Measurements from ENCODE around the gene TMEM203. TPM values are rescaled to one million over a fixed set of nuclear protein-coding genes. Genes with fewer than 3 reads are reported as not detected.

Gene TMEM203
- polyA plus RNA-seq, 1 experiment, result 43.8 TPM

- POLR2A ChIA-PET, result no interaction called here
- no peak for DNase-seq (ENCODE audit: low read depth)
- peaks cover 13% of the 10 kb centered on the region for H3K27me3 ChIP-seq (ENCODE audit: control insufficient read depth, insufficient read depth, low read length)
- TF ChIP-seq, protein P1, sequence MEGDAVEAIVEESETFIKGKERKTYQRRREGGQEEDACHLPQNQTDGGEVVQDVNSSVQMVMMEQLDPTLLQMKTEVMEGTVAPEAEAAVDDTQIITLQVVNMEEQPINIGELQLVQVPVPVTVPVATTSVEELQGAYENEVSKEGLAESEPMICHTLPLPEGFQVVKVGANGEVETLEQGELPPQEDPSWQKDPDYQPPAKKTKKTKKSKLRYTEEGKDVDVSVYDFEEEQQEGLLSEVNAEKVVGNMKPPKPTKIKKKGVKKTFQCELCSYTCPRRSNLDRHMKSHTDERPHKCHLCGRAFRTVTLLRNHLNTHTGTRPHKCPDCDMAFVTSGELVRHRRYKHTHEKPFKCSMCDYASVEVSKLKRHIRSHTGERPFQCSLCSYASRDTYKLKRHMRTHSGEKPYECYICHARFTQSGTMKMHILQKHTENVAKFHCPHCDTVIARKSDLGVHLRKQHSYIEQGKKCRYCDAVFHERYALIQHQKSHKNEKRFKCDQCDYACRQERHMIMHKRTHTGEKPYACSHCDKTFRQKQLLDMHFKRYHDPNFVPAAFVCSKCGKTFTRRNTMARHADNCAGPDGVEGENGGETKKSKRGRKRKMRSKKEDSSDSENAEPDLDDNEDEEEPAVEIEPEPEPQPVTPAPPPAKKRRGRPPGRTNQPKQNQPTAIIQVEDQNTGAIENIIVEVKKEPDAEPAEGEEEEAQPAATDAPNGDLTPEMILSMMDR (IDR thresholded peaks at IDR 0.05; ENCODE audit: insufficient read depth, low read depth, low read length), result no peak
- no peak overlapping the region for H3K4me3 ChIP-seq (ENCODE audit: low read depth, low read length)
- CTCF ChIA-PET, result interaction anchor here (0.9 to 1.0 kb wide), 3 partner anchors 24 to 63 kb away, joined by 3 read pairs; no protein-coding TSS in a partner anchor
- H3K36me3 ChIP-seq (ENCODE audit: control insufficient read depth, insufficient read depth, low read length), result peaks cover 7% of the 10 kb centered on the region
These were observed 31.4 kb downstream of the TMEM203 start for GRCh38 chr9:137173796-137174664.

DNA sequence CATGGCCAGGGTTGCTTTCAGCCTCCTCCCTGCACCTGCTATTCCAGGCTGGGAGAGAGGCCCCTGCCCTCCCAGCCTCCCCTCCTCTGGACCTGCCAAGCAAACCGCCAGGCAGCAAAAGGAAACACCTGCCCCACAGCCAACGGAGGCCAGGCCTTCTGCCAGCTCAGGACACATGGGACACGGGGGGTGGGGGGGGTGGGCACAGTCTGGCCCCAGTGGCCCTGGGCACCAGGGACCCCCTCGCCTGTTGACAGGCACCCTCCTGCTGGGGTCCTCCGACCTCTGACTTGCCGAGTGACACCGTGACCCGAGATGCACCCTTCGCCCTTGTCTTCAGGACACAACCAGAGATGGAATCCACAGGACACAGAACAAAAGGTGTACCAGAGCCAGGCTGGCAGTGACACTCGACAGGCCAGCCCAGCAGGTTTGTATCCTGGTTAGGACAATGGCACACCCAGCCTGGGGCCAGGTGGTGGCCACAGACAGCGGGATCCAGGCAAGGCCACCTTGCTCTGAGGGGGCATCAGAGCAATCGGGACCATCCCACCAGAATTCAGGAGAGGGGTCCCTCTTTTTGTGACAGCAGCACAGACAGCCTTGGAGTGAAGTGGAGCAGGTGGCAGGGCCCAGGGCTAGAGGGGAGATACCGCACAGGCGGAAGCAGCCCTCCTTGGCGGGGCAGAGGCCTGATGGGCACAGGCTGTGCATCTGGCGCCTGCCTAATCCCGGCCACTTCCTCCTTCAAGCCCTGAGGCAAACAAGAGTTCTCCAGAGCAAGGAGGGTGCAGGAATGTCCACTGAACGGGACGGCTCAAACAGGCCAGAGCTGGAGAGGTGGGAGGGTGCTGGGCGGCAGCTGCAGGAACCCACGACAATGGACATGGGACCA is 32.3 kb downstream of the TMEM203 start:
- peaks cover 2% of the 10 kb centered on the region for H3K36me3 ChIP-seq (ENCODE audit: control insufficient read depth, insufficient read depth, low read length)
- TF ChIP-seq, protein P1 (IDR thresholded peaks at IDR 0.05; ENCODE audit: insufficient read depth, low read depth, low read length), result no peak
- H3K4me3 ChIP-seq (ENCODE audit: low read depth, low read length), result no peak overlapping the region
- DNase-seq (ENCODE audit: low read depth), result no peak
- H3K27me3 ChIP-seq (ENCODE audit: control insufficient read depth, insufficient read depth, low read length), result peaks cover 15% of the 10 kb centered on the region
- ChIA-PET POLR2A (no interaction called here), CTCF (interaction anchor here (1.0 kb wide), 1 partner anchor 64 kb away, joined by 3 read pairs; no protein-coding TSS in a partner anchor)

DNA sequence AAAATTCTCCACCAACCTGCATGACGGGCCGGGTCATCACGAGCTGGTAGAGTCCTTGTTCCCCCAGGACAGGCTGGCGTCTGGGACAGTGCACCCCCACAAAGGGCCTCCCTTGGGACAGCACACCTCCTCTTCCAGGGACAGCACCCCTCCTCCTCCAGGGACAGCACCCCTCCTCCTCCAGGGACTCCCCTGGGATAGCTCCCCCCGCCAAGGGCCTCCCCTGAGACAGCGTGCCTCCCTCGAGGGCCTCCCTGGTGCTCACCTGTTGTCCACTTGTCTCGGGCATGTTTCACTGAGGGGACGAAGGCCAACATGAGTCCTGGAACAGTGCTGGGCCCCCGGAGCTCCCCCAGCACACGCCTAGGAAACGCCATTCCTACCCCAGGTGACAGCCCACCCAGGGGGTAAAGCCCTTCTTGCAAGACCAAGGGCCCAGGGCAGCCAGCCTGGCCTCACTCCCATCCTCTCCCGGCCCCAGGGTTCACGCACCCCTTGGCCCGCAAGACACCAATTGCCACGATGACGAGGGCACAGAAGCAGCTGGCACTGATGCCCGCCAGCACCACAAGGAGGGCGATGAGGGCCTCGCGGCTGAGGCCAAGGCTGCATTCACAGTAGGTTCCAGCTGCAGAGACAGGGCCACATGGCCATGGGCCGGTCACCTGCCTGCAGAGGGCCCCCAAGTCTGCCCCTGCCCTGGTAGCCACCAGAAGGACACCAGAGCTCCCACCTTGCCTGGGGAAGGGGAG is 34.1 kb downstream of the TMEM203 start:
- DNase-seq (ENCODE audit: low read depth), result no peak
- ChIA-PET CTCF (interaction anchor here (1.3 kb wide), 2 partner anchors 11 to 16 kb away, joined by 3 read pairs; no protein-coding TSS in a partner anchor), POLR2A (interaction anchor here (0.6 kb wide), 1 partner anchor 9 kb away, joined by 3 read pairs; no protein-coding TSS in a partner anchor)
- peaks cover 26% of the 10 kb centered on the region for H3K27me3 ChIP-seq (ENCODE audit: control insufficient read depth, insufficient read depth, low read length)
- H3K36me3 ChIP-seq (ENCODE audit: control insufficient read depth, insufficient read depth, low read length), result peaks cover under 1% of the 10 kb centered on the region; the same call in 1 of the 2 replicates
- H3K4me3 ChIP-seq (ENCODE audit: low read depth, low read length), result no peak overlapping the region
- TF ChIP-seq, protein P1 (IDR thresholded peaks at IDR 0.05; ENCODE audit: insufficient read depth, low read depth, low read length), result no peak

- Histone ChIP-seq H3K27me3 (ENCODE audit: control insufficient read depth, insufficient read depth, low read length) (peaks cover 28% of the 10 kb centered on the region), H3K36me3 (ENCODE audit: control insufficient read depth, insufficient read depth, low read length) (no peaks in the 10 kb centered on the region), H3K4me3 (ENCODE audit: low read depth, low read length) (no peak overlapping the region)
- ChIA-PET CTCF (interaction anchor here (1.3 kb wide), 1 partner anchor 10 kb away, joined by 3 read pairs; no protein-coding TSS in a partner anchor), POLR2A (interaction anchor here (0.6 kb wide), 1 partner anchor 9 kb away, joined by 3 read pairs; no protein-coding TSS in a partner anchor)
- TF ChIP-seq, protein P1 (IDR thresholded peaks at IDR 0.05; ENCODE audit: insufficient read depth, low read depth, low read length), result no peak
- DNase-seq (ENCODE audit: low read depth), result no peak
These were observed 34.8 kb downstream of the TMEM203 start for GRCh38 chr9:137170486-137171148.

All from BJ (cell line).